ENCODE data around the gene ZNF358.

The ZNF358 gene

DNA sequence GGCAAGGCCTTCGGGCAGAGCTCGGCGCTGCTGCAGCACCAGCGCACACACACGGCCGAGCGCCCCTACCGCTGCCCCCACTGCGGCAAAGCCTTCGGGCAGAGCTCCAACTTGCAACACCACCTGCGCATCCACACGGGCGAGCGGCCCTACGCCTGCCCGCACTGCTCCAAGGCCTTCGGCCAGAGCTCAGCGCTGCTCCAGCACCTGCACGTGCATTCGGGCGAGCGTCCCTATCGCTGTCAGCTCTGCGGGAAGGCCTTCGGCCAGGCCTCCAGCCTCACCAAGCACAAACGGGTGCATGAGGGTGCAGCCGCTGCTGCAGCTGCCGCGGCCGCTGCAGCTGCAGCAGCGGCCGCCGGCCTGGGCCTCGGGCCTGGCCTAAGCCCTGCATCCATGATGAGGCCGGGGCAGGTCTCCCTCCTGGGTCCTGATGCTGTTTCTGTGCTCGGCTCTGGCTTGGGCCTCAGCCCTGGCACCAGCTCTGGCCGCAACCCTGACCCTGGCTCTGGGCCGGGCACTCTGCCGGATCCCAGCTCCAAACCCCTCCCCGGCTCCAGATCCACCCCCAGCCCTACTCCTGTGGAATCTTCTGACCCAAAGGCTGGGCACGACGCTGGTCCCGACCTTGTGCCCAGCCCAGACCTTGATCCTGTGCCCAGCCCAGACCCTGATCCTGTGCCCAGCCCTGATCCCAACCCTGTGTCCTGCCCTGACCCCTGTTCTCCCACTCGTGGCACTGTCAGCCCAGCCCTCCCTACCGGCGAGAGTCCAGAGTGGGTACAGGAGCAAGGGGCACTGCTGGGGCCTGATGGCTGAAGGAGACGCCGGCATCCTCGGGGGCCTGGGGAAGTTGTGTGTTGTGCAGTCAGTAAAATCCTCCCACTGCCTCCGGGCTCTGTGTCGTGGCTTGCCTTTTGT, 4.5 kb downstream of the ZNF358 start:
- Histone ChIP-seq H3K4me1 (peaks cover 18% of the 10 kb centered on the region), H3K36me3 (replicated peaks) (no peaks in the 10 kb centered on the region), H3K9me3 (no peaks in the 10 kb centered on the region), H3K27me3 (ENCODE audit: low read depth) (no peaks in the 10 kb centered on the region), H3K4me3 (no peak overlapping the region)
- DNase-seq (ENCODE audit: low spot score in 2 of 2), result no peak
- in situ Hi-C loops (cut with MboI; ENCODE audit: low sequenced_read_pairs), result no loop called here

DNA sequence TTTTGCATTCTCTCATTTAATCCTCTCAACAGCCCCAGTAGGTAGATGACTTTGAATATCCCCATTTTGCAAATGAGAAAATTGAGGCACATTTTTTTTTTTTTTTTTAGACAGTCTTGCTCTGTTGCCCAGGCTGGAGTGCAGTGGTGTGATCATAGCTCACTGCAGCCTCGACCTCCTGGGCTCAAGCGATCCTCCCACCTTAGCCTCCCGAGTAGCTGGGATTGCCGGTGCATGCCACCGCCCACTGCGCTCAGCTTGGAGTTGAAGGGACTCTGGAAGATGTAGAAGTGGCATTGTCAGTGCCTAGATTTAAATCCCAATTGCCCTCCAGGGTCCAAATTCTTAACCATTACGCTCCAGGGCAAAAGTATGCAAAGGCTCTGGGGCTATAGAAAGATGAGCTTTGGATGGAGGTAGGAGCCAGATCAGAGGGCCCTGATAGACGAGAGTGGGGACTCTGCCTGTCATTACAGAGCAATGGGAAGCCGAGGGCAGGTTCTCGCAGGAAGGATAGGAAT, 5.7 kb downstream of the ZNF358 start:
- DNase-seq (ENCODE audit: low spot score in 2 of 2), result no peak
- Histone ChIP-seq H3K9me3 (no peaks in the 10 kb centered on the region), H3K27me3 (ENCODE audit: low read depth) (no peaks in the 10 kb centered on the region), H3K4me1 (peaks cover 13% of the 10 kb centered on the region), H3K36me3 (replicated peaks) (no peaks in the 10 kb centered on the region), H3K4me3 (peak overlapping the region; percentile 54)
- in situ Hi-C loops (cut with MboI; ENCODE audit: low sequenced_read_pairs), result no loop called here

DNA sequence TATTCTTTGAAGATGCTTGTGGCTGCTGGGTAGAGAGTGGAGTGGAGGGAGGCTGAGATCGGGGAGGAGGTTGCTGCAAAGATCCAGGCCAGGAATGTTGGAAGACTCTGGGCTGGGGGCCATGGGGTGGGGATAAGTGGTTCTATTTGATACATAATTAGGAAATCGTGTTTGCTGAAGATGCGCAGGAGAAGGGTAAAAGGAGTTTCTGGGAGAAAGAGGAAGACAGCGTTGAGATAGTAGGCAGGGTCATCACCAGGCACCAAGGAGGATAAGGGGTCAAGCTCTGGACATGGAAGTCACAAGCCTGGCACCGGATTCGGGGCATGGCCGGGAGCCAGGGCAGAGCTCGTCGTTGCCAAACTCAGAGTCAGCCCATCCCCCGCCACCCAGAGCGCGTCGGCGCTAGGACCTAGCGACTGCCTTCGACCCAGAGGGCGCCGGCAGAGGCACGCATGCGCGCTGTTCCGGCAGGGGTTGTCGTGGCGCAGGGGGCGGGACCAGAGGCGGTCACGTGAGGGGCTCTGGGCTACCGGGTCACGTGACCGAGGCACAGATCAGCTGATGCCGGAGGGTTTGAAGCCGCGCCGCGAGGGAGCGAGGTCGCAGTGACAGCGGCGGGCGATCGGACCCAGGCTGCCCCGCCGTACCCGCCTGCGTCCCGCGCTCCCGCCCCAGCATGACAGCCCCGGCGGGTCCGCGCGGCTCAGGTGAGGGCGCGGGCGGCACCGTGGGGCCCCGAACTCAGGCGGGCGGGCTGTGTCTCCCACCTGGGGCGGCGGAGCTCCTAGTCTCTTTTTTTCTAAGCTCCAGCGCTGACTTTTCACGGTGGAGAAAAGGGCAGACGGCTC, 6.4 kb downstream of the ZNF358 start, which contains the start of gene MCOLN1:
Gene MCOLN1 (plus strand): TSS at position 553 of the 851 bp plus-strand sequence. CDS start 127 bp downstream, at position 680.
- no peaks in the 10 kb centered on the region for H3K9me3 ChIP-seq
- peaks cover 13% of the 10 kb centered on the region for H3K4me1 ChIP-seq
- in situ Hi-C loops (cut with MboI; ENCODE audit: low sequenced_read_pairs), result no loop called here
- no peaks in the 10 kb centered on the region for H3K27me3 ChIP-seq (ENCODE audit: low read depth)
- peak; percentile 95 to 100 for DNase-seq (ENCODE audit: low spot score in 2 of 2)
- H3K4me3 ChIP-seq, result peak within 1 kb of the TSS; percentile 54
- H3K36me3 ChIP-seq (replicated peaks), result no peaks in the 10 kb centered on the region

DNA sequence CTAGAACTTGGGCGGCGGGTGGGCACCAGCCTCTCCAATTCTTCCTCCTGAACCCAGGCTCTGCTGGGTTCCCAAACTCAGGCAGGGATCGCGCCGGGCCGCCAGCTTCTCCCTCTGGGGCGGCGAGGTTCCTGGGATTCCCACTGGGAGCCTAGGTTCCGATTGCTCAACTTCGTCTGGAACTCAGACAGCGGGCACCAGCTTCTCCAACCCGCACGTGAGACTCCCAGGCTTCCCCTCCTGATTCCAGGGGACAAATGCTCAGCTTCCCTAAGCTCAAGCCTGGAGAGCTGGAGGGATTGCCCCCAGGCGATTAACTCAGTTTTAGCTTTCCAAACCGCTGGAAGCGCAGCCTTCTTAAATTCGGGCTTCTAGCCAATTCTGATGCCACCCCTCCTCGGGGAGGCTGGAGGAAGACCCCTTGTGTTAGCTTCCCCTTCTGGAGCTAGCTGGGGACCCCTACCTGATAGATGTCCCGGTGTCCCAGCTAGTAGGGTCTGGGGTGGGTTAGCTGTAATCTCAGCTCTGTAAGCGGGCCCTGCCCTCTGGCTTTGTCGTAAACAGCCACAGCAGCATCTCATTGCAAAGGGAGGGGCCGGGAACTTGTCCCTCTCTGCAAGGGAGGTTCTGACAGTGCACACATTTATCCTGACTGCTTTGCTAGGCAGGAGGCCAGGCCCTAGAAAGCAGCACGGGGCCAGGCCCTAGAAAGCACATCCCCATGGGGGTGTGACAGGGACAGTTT, 7.2 kb downstream of the ZNF358 start:
- Histone ChIP-seq H3K9me3 (no peaks in the 10 kb centered on the region), H3K36me3 (replicated peaks) (no peaks in the 10 kb centered on the region), H3K27me3 (ENCODE audit: low read depth) (no peaks in the 10 kb centered on the region), H3K4me3 (peak overlapping the region; percentile 54), H3K4me1 (peaks cover 13% of the 10 kb centered on the region)
- in situ Hi-C loops (cut with MboI; ENCODE audit: low sequenced_read_pairs), result no loop called here
- no peak for DNase-seq (ENCODE audit: low spot score in 2 of 2)

DNA sequence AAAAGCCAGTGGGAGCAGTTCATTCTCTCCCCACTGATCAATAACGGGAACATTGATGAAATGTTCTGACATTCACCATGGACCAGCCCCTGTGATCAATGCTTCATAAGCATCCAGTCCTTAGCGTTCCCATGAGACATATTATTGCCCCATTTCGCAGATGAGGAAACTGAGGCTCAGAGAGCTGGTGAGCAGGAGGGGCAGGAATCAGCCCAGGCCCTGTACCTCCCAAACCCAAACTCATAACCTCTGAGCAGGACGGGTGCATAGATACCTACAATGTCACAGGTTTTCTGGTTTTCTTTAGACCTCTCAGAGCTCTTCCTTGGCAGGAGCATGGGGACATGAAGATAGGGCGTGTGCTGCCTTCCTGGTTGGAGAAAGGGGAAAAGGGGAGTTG, 8.6 kb downstream of the ZNF358 start:
- Histone ChIP-seq H3K9me3 (no peaks in the 10 kb centered on the region), H3K4me1 (peaks cover 13% of the 10 kb centered on the region), H3K27me3 (ENCODE audit: low read depth) (no peaks in the 10 kb centered on the region), H3K4me3 (no peak overlapping the region), H3K36me3 (replicated peaks) (no peaks in the 10 kb centered on the region; the same call in none of the 2 replicates)
- no peak for DNase-seq (ENCODE audit: low spot score in 2 of 2)
- in situ Hi-C loops (cut with MboI; ENCODE audit: low sequenced_read_pairs), result no loop called here

DNA sequence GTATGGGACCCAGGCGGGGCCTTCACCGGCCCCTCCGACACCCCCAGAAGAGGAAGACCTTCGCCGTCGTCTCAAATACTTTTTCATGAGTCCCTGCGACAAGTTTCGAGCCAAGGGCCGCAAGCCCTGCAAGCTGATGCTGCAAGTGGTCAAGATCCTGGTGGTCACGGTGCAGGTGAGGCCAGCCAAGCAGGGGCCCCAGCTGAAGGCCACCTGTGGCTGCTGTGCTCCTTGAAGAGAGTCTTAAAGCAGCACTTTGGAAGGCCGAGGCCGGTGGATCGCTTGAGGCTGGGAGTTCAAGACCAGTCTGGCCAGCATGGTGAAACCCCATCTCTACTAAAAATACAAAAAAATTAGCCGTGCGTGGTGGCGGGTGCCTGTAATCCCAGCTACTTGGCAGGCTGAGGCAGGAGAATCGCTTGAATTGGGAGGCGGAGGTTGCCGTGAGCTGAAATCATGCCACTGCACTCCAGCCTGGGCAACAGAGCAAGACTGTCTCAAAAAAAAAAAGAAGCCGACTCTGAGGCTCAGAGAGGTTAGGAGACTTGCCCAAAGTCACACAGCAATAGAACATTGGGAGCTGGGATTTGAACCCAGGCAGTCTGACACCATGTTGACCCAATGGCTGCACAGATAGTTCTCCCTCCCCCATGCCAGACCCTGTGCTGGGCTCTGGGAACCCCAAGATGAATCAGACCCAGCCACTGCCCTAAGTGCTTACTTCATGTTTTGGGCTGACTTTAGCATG, 9.3 kb downstream of the ZNF358 start:
- Histone ChIP-seq H3K4me3 (no peak overlapping the region), H3K9me3 (no peaks in the 10 kb centered on the region), H3K4me1 (peaks cover 13% of the 10 kb centered on the region), H3K36me3 (replicated peaks) (peaks cover 3% of the 10 kb centered on the region), H3K27me3 (ENCODE audit: low read depth) (no peaks in the 10 kb centered on the region)
- in situ Hi-C loops (cut with MboI; ENCODE audit: low sequenced_read_pairs), result no loop called here
- no peak for DNase-seq (ENCODE audit: low spot score in 2 of 2)

DNA sequence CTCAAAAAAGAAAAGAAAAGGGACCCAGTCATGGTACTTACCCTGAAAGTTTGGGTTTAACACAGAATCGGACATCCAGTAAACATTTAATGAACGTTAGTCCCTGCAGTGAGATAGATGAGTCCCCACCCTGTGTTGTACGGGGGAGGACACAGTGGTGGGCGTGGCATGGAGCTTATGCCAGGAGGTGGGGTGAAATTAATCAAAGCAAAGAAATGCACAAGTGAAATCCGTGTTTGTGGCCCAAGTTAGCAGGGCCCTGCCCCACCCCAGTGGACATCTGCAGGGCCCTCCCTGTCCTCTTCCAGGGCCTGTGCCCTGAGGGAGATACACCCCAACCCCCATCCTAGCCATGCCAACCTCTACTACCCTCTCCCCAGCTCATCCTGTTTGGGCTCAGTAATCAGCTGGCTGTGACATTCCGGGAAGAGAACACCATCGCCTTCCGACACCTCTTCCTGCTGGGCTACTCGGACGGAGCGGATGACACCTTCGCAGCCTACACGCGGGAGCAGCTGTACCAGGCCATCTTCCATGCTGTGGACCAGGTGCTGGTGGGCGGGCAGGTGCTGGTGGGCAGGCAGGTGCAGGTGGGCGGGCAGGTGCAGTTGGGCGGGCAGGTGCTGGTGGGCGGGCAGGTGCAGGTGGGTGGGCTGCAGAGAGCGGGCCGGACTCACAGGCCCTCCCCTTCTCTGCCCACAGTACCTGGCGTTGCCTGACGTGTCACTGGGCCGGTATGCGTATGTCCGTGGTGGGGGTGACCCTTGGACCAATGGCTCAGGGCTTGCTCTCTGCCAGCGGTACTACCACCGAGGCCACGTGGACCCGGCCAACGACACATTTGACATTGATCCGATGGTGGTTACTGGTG, 10.4 kb downstream of the ZNF358 start:
- Histone ChIP-seq H3K27me3 (ENCODE audit: low read depth) (no peaks in the 10 kb centered on the region), H3K36me3 (replicated peaks) (peaks cover 3% of the 10 kb centered on the region), H3K4me3 (no peak overlapping the region), H3K4me1 (peaks cover 13% of the 10 kb centered on the region), H3K9me3 (no peaks in the 10 kb centered on the region)
- in situ Hi-C loops (cut with MboI; ENCODE audit: low sequenced_read_pairs), result no loop called here
- DNase-seq (ENCODE audit: low spot score in 2 of 2), result no peak

DNA sequence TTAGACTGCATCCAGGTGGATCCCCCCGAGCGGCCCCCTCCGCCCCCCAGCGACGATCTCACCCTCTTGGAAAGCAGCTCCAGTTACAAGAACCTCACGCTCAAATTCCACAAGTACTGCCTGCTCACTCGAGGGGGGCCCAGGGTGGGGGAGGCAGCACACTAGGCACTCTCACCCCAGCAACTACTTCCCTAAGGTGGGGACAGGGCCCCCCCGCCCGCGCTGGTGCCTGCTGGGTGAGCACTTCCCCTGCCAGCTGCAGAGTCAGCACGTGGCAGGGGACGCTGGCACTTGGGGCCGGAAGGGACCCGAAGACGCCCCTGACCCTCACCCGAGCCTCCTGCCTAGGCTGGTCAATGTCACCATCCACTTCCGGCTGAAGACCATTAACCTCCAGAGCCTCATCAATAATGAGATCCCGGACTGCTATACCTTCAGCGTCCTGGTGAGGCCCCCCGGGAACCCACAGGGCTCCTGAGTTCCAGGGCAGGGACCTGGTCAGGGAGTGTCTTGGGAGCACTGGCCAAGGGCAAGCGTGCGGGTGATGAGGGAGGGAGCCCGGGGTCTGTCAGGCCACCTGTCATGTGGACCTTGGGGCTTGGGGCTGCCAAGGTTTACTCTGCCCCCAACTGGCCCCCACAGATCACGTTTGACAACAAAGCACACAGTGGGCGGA, 11.8 kb downstream of the ZNF358 start:
- no peak for DNase-seq (ENCODE audit: low spot score in 2 of 2)
- in situ Hi-C loops (cut with MboI; ENCODE audit: low sequenced_read_pairs), result no loop called here
- Histone ChIP-seq H3K4me1 (peaks cover 6% of the 10 kb centered on the region; the same call in 1 of the 2 replicates), H3K36me3 (replicated peaks) (peaks cover 3% of the 10 kb centered on the region), H3K27me3 (ENCODE audit: low read depth) (no peaks in the 10 kb centered on the region), H3K4me3 (no peak overlapping the region), H3K9me3 (no peaks in the 10 kb centered on the region)

DNA sequence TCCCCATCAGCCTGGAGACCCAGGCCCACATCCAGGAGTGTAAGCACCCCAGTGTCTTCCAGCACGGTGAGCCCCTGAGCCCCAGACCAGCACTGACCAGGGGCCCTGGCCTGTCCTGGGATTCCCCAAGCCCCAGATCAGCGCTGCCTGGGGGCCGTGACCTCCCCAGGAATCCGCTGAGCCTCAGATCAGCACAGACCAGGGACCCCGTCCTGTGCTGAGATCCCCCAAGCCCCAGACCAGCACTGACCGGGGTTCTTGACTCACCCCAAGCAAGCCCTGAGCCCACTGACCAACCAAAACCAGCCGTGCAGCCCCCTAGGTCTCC, 12.3 kb downstream of the ZNF358 start:
- in situ Hi-C loops (cut with MboI; ENCODE audit: low sequenced_read_pairs), result no loop called here

DNA sequence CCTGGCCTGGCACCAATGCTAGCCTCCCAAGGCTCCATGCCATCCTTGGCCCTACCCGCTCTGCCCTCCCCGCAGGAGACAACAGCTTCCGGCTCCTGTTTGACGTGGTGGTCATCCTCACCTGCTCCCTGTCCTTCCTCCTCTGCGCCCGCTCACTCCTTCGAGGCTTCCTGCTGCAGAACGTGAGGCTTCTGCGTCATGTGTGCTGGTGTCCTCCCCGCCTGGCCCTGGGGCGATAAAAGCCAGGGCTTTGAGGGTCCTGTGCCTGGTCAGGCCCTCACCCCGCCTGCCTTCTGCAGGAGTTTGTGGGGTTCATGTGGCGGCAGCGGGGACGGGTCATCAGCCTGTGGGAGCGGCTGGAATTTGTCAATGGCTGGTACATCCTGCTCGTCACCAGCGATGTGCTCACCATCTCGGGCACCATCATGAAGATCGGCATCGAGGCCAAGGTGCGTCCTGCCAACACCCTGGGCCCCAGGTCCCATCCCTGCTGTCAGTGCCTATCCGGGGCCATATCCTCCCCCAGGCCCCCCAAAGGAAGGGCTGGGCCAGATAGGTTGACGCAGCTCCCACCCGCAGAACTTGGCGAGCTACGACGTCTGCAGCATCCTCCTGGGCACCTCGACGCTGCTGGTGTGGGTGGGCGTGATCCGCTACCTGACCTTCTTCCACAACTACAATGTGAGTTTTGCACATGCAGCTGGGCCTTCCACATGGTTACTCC, 12.8 kb downstream of the ZNF358 start:
- DNase-seq (ENCODE audit: low spot score in 2 of 2), result no peak
- in situ Hi-C loops (cut with MboI; ENCODE audit: low sequenced_read_pairs), result no loop called here
- H3K9me3 ChIP-seq, result no peaks in the 10 kb centered on the region
- no peak overlapping the region for H3K4me3 ChIP-seq
- no peaks in the 10 kb centered on the region for H3K4me1 ChIP-seq
- H3K27me3 ChIP-seq (ENCODE audit: low read depth), result no peaks in the 10 kb centered on the region
- H3K36me3 ChIP-seq (replicated peaks), result peaks cover 3% of the 10 kb centered on the region

More for the DNA sequence above, 12.3 kb downstream of the ZNF358 start:
- H3K27me3 ChIP-seq (ENCODE audit: low read depth), result no peaks in the 10 kb centered on the region
- H3K4me3 ChIP-seq, result no peak overlapping the region
- H3K4me1 ChIP-seq, result peaks cover 4% of the 10 kb centered on the region; the same call in 1 of the 2 replicates
- no peak for DNase-seq (ENCODE audit: low spot score in 2 of 2)
- H3K36me3 ChIP-seq (replicated peaks), result peaks cover 3% of the 10 kb centered on the region
- no peaks in the 10 kb centered on the region for H3K9me3 ChIP-seq

DNA sequence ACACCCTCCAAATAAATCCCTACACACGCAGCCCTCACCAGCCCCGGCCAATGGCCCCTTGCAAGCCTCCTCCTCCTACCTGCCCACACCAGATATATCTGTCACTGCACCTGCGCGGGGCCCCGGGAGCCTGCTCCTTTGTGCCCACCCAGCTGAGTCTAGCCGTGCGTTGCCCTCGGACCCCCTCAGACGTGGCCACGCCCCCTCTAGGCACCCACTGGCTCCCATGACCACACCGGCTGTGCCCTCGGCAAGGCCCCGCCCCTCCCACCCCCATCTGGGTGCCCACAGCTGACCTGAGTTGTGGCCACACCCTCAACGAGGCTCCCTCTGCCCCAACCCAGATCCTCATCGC, 13.3 kb downstream of the ZNF358 start:
- Histone ChIP-seq H3K4me3 (no peak overlapping the region), H3K27me3 (ENCODE audit: low read depth) (no peaks in the 10 kb centered on the region), H3K36me3 (replicated peaks) (peaks cover 3% of the 10 kb centered on the region), H3K4me1 (peaks cover under 1% of the 10 kb centered on the region; the same call in 1 of the 2 replicates), H3K9me3 (no peaks in the 10 kb centered on the region)
- DNase-seq (ENCODE audit: low spot score in 2 of 2), result no peak
- in situ Hi-C loops (cut with MboI; ENCODE audit: low sequenced_read_pairs), result no loop called here

Data from HAP-1 (cell line).